RKO (cell line): ENCODE results near the gene MFAP2.
"Not testable (repeated sequence)": the region's sequence is repeated elsewhere in the genome, so short reads cannot be mapped to it uniquely, and the experiment has no call there.

ENCODE experiments used
- DNase-seq: peaks from one replicate; pipeline ENCODE4 v3.0.0-alpha.2; 2016; ENCODE audit warnings: low spot score

MFAP2 gene

GRCh38 chr1:16979475-16980327 lies 719 bp downstream of the MFAP2 start:
- DNase-seq = no peak

GRCh38 chr1:16978567-16979474 lies 1.6 kb downstream of the MFAP2 start:
- no peak for DNase-seq

DNA sequence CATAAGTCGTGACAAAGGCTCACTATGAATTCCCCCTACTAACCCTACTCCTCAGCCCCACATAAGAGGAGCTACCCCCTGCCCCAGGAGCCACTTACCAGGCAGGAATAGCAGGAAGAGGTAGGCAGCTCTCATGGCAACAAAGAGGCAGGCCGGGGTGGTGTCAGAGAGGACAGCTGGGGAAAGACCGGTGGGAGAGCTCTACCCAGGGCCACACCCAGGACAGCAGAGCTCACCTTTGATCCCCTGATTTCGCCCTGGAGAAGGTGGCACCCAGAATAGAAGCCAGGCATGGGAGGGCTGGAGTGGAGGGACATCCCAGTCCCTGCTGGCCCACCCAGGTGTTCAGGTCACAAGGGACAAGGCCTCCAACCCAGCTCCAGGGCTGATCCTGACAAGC lies 2.3 kb downstream of the MFAP2 start:
- no peak for DNase-seq

DNA sequence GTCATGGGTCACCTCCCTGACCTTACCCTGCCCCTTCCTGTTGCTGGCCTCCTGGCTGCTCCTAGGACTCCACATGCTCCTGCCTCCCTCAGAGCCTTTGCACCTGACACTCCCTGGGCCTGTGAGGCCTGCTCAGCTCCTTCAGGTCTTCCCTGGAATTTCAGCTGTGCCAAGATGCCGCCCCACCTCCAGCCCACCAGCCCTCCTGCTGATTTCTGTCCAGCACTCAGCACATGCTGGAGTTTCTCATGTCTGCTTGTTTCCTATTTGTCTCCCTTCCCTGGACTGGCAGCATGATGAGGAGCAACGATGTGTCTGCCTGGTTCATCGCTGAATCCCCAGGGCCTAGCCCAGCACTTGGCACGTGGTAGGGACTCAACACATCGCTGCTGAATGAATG lies 3.0 kb downstream of the MFAP2 start:
- no peak for DNase-seq

DNA sequence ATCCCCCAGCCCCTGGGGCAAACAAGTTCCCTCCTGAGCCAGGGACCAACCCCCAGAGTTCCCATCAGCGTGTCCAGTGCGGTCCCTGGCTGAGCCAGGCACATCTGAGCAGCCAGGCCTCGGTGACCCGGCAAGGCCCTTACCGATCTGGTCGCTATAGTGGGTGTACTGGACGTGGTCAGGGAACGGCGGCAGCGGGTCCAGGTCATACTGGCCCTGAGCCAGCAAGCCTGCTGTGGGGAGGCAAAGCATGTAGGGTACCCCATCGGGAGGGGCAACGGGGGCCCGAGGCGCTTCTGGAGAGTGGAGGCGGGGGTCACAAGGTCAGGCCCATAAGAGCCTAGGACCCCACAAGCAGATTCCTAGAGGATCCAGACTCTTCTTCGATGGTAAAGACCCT lies 3.5 kb downstream of the MFAP2 start:
- no peak for DNase-seq

- DNase-seq = no peak
Observed at GRCh38 chr1:16975838-16976237, 4.6 kb downstream of the MFAP2 start.

- DNase-seq = no peak
Observed at GRCh38 chr1:16975211-16975610, 5.2 kb downstream of the MFAP2 start.

DNA sequence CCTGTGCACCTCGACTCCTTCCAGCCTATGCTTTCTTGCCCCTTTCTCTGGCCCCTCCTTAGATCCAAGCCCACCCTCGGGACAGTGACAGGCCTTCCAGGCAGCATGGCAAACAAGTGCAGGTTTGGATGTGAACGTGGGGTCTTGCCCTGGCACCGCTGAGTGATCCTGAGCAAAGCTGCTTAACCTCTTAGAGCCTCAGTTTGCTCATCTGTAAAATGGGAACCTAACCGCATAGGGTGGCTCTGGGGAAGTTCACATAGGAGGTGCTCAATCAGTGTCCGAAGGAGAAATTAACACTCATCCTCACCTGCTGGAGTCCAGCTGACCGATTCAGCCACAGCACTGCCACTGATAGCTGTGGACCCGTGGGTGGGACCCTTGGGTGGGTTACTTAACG lies 7.2 kb downstream of the MFAP2 start:
- no peak for DNase-seq

DNA sequence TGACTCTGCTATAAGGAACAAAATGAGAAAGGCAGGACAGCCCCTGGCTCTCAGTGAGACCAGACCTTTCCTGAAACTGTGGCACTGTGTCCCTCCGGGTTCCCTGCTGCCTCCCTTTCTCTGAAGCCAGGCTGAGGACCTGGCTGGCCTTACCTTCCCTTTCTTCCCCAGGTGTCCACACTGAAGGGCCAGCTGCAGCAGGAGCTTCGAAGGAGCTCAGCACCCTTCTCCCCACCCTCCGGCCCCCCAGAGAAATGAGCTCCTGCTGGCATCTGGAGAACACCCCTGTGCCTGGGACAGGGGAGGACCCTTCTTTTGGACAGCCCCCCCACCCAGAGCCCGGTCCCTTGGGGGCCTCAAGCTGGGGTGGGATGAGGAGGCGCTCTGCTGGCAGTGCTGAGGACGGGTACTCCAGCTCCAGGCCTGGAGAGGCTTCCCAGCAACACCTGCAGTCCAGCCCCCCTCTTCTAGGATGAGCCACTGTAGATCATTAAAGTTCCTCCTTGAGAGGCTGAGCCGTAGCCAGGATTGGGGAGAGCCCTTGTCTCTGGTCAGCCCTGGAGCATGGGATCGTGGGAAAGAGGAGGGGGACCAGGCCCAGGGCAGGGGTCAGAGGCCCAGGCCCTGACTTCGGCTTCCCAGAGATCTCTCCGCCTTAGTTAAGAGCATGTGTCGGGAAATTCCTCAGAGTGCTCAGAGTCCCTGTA lies 8.1 kb downstream of the MFAP2 start:
- DNase-seq = no peak

DNA sequence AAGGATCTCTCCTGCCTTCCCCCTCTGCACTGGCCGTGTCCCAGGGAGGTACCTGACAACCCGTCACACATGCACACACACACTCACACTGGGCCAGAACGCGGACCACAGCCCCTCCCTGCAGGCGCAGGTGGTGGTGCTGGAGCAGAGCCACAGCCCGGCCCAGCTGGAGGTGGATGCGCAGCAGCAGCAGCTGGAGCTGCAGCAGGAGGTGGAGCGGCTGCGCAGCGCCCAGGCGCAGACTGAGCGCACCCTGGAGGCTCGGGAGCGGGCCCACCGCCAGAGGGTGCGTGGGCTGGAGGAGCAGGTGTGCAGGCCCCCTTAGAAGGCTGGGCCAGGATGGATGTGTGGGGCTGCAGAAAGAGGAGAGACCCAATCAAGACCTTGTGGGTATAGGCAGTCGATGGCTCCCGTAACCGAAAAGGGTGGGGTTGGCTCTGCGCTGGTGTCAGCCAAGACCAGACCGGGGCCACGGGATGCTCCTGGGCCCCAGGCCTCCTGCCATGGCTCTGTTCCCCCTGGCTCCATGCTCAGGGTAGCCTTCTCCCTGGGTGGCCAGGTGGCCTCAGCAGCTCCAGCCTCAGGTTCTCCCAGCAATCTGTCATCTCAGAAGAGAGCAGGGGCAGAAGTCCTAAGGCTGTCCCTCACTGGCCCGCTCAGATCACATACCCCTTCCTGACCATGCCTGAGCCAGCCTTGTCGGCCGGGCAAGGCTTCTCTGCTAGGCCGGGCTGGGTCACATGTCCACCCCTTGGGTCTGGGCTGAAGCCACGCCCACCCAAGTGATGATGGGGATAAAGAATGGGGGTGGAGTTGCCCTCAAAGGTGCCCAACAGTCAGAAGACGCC lies 8.9 kb downstream of the MFAP2 start:
- no peak for DNase-seq

DNA sequence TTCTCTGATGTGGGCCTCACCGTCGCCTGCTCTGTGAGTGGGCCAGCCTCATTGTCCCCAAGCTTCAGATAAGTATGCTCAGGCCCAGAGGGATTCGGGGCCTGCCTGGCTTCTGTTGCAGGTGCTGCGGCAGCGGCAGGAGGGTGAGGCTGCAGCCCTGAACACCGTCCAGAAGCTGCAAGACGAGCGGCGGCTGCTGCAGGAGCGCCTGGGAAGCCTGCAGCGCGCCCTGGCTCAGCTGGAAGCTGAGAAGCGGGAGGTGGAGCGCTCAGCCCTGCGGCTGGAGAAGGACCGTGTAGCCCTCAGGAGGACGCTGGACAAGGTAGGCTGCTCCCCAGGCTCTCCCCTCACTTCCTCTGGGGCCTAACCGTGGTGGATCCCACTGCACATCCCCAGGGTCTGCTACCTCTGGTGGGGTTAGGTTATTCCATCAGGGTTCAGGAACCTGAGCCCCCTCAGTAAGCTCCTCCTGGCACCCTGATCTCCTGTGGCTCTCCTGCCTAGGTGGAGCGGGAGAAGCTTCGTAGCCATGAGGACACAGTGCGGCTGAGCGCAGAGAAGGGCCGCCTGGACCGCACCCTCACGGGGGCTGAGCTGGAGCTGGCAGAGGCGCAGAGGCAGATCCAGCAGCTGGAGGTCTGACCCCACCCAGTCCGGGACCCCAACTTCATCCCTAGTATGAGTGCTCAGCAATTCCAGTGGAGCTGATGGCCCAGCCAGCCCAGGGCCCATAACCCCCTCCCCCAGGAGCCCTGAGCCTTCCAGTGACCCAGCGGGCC lies 10.1 kb downstream of the MFAP2 start:
- DNase-seq = no peak

DNA sequence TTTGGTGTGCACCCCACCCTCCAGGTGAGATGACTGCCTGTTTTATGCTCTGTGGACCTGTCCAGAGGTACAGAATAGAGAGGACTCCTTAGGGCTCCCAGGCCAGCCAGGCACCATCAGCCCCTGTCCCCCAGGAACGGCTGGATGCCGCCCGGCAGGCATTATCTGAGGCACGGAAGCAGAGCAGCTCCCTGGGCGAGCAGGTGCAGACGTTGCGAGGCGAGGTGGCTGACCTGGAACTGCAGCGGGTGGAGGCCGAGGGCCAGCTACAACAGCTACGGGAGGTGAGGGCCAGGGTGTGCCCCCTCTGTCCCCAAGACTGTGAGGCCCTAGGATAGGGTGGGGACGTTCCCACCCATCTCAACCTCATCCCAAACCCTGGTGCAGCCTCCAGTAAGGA lies 10.8 kb downstream of the MFAP2 start:
- DNase-seq = no peak

DNA sequence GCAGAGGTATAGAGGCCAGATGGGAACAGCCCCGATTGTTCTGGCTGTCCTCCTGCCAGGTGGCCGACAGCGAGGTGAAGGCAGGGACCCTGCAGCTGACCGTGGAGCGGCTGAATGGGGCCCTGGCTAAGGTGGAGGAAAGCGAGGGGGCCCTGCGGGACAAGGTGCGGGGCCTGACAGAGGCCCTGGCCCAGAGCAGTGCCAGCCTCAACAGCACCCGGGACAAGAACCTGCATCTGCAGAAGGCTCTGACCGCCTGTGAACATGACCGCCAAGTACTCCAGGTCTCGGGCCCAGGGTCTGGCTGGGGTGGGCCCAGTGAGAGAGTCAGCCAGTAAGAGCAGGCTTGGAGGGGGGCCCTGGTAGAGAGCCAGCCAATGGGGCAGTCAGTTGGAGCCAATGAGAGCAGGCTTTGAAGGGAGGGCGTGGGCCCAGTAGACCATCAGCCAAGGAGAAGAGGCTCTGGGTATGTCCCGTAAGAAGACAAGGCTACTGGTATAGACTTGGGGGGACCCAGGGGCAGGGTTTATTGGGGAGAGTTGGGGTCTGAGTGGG lies 11.3 kb downstream of the MFAP2 start:
- no peak for DNase-seq

GRCh38 chr1:16968372-16968771 lies 12.0 kb downstream of the MFAP2 start:
- peak; percentile 32 for DNase-seq

- DNase-seq = no peak
Observed at GRCh38 chr1:16967962-16968361, 12.5 kb downstream of the MFAP2 start.

- no peak for DNase-seq
Observed at GRCh38 chr1:16967095-16967575, 13.3 kb downstream of the MFAP2 start.

DNA sequence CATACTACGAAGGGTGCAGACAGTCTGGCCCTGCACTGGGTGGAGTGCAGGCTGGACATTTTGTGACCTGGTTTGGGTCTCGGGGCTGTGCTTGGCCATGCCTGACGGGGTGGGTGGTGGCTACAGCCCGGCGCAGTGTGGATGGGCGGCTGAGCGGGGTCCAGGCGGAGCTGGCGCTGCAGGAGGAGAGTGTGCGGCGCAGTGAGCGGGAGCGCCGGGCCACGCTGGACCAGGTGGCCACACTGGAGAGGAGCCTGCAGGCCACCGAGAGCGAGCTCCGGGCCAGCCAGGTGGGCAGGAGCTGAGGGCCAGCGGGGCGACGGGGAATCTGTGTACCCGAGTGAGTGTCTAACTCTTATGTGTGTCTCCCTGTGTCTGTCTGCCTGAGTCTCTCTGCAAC lies 14.1 kb downstream of the MFAP2 start:
- DNase-seq = no peak

- DNase-seq = no peak
Observed at GRCh38 chr1:16965486-16966067, 14.8 kb downstream of the MFAP2 start.

GRCh38 chr1:16964169-16964568 lies 16.3 kb downstream of the MFAP2 start:
- not testable (repeated sequence) for DNase-seq
